WI38 (cell line): ENCODE results near the gene VWC2L.

Experiments
- H3K4me3 ChIP-seq: 2 replicates; pipeline ENCODE4 v1.5.1; 2011; ENCODE audit warnings: low read depth, mild to moderate bottlenecking, control low read depth, low read length
- CTCF ChIP-seq: IDR thresholded peaks from 2 replicates; pipeline ENCODE4 v1.5.1; 2012; ENCODE audit warnings: low read depth, mild to moderate bottlenecking, control low read depth, low read length

The VWC2L gene

GRCh38 chr2:214545898-214546542 is 135.2 kb downstream of the VWC2L start:
- no peak overlapping the region for H3K4me3 ChIP-seq
- no peak for TF ChIP-seq CTCF

GRCh38 chr2:214547931-214548330 is 137.1 kb downstream of the VWC2L start:
- H3K4me3 ChIP-seq = no peak overlapping the region
- TF ChIP-seq CTCF = no peak

DNA sequence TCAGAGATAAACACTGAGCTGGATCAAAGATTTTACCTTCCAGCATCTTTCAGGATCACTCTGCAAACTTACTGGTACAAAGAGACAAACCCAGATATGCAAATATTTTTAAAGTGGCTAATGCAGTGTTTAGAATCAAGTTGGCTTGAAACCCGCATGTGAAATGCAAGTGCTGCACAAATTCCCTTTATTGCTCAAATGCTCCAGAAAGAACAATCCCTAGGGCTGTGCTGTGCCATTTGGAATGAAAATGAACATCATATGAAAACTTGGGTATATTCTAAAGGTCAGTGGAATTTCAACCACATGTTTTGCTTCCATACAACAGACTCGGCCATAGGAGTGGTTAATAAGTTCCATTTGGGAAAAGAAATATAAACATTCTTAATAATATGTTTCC is 139.1 kb downstream of the VWC2L start:
- TF ChIP-seq CTCF = no peak
- H3K4me3 ChIP-seq = no peak overlapping the region

DNA sequence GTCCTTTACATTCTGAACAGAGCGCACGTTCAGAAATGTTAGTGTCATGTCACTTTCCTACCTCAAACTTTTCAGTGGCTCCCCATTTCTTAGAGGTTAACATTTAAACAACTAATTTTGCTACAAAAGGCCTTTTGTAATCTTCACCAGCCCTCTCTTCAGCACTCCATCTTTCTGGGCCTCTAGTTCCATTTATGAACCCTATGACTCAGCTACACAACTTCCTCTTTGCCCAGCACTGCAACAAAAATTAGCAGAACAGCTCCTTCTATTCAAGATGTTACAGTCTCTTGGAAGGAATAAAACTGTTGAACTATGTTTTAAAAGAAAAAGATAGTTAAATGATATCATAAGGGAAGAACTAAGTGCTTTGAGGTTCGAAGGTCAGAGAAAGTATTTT is 139.9 kb downstream of the VWC2L start:
- H3K4me3 ChIP-seq = no peak overlapping the region
- TF ChIP-seq CTCF = no peak

- no peak for TF ChIP-seq CTCF
- no peak overlapping the region for H3K4me3 ChIP-seq
Observed at GRCh38 chr2:214557884-214558283, 147.0 kb downstream of the VWC2L start.

DNA sequence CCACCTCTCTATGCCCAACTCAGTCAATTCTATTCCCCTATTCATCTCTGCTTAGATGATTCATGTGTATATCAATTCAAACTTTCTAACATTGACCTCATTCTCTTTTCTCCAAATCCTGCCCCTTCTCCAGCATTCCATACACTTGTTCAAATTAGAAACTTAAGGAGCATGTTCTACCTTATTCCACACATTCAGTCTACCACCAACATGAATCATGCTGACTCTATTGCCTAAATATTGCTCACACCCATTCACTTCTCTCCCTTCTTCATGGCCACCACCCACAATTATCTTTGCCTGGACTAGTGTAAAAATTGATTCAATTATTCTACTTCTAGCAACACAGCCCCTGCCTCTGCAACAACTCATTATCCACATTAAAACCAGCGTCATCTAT is 147.5 kb downstream of the VWC2L start:
- H3K4me3 ChIP-seq = no peak overlapping the region
- TF ChIP-seq CTCF = no peak

GRCh38 chr2:214560176-214560575 is 149.3 kb downstream of the VWC2L start:
- TF ChIP-seq CTCF = no peak
- no peak overlapping the region for H3K4me3 ChIP-seq
